ENCODE results near the gene GADD45GIP1.
A peak's percentile ranks its signal among the peaks of the same experiment; 100 is the strongest.
"Not testable (repeated sequence)": the region's sequence is repeated elsewhere in the genome, so short reads cannot be mapped to it uniquely, and the experiment has no call there.

GADD45GIP1 gene

DNA sequence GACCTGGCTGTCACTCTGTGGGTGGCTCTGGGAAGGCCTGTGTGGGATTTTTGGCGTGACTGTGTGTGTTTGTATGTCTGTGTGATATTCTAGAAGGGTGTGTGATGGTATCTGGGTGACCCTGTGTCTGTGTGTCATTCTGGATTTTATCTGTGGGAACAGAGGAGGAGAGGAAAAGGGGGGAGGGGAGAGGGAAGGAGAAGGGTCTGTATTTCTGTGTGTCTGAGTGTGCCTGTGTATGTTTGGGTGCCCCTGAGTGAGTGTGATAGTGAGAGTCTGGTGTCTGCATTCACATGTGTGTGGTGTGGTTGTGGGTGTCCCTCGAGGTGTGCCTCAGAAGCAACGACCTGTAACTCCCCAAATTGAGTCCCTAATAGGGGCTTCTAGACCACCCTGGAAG, 30.2 kb upstream of the GADD45GIP1 start:
- DNase-seq, result no peak

DNA sequence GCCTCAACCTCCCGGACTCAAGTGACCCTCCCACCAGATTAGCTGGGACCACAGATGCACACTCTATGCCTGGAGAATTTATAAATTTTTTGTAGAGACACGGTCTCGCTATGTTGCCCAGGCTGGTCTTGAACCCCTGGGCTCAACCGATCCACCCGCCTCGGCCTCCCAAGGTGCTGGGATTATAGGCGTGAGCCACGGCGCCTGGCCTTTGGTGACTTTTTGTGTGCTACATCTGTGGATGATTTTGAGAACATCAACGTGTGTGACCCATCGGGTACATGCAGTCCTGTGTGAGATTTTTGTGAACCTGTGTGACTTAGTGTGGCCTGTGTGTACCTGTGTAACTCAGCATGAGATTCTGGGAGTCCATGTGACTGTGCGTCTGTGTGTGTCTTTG, 29.7 kb upstream of the GADD45GIP1 start:
- no peak for DNase-seq

DNA sequence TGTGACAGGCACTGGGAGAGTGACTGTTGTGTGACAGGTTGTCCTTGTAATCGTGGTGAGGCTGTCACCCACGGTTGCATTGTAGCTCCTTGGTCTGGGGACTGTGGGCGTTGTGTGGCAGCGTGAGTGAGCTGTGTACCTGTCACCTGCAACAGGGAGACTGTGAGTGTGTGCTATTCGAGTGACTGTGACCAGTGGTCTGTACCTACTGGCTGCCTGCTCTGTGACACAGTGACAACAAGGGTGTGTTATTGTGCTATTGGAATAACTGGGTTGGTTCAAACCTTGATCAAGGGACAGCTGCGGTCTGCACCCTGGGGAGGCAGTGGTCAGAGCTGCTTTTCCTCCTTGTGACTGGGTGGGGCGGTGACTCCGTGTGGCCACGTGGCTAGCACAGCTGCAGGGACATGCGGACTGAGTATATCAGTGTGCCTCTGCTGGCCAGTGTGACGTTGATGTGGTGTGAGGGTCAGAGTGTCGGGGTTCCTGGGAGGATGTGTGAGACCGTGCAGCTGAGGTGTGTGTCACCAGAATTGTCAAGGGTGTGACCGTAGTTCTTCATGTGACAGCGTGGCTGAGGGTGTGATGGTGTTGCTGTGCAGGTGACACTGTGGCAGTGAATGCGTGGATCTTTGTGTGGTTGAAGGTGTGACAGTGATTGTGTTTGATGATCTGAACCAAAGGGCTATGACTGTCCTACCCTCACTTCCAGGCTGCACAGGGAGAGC, 28.2 kb upstream of the GADD45GIP1 start:
- DNase-seq, result no peak

- no peak for DNase-seq
Observed at GRCh38 chr19:12984683-12985048, 27.6 kb upstream of the GADD45GIP1 start.

- DNase-seq, result no peak
Observed at GRCh38 chr19:12984143-12984627, 27.2 kb upstream of the GADD45GIP1 start.

GRCh38 chr19:12983542-12984142, 26.6 kb upstream of the GADD45GIP1 start:
- peak; percentile 66 for DNase-seq

- DNase-seq, result no peak
Observed at GRCh38 chr19:12983091-12983490, 26.1 kb upstream of the GADD45GIP1 start.

DNA sequence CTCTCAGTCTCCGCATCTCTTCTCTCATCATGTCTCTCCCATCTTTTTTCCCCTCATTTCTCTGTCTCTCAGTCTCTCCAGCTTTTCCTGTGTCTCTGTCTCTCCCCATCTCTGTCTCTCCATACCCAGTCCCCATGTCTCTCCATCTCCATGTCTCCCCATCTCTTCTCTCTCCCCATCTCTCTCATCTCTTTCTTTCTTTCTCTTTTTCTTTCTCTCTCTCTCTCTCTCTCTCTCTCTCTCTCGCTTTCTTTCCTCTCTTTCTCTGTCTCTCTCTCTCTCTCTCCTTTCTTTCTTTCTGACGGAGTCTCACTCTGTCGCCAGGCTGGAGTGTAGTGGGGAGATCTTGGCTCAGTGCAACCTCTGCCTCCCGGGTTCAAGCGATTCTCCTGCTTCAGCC, 25.6 kb upstream of the GADD45GIP1 start:
- no peak for DNase-seq

GRCh38 chr19:12979974-12980373, 23.0 kb upstream of the GADD45GIP1 start:
- DNase-seq, result no peak

- DNase-seq, result not testable (repeated sequence)
Observed at GRCh38 chr19:12976109-12976508, 19.1 kb upstream of the GADD45GIP1 start.

DNA sequence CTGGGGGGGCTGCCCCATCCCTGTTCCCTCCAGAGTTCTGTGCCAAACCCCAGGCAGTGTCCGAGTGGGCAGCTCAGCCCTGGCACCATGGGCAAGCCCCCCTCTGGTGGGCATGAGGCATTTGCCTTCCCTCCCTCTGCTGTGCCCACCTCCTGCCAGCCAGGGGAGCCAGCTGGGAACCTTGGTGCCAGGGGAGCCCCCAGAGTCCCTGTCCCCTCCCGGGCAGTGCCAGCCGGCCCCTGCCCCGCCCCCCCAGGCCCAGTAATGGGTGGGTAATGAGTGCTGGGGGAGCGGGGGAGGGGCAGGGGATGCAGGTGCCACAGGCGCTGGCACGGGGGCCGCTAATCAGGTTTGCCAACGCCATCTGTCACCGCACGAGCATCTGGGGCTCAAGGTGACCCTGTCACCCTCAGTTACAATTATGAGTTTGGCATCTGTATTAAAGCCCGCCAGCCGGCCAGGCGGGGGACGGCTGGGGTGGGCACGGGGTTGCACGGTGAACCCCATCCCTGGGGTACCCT, 18.3 kb upstream of the GADD45GIP1 start:
- DNase-seq, result peak; percentile 28

DNA sequence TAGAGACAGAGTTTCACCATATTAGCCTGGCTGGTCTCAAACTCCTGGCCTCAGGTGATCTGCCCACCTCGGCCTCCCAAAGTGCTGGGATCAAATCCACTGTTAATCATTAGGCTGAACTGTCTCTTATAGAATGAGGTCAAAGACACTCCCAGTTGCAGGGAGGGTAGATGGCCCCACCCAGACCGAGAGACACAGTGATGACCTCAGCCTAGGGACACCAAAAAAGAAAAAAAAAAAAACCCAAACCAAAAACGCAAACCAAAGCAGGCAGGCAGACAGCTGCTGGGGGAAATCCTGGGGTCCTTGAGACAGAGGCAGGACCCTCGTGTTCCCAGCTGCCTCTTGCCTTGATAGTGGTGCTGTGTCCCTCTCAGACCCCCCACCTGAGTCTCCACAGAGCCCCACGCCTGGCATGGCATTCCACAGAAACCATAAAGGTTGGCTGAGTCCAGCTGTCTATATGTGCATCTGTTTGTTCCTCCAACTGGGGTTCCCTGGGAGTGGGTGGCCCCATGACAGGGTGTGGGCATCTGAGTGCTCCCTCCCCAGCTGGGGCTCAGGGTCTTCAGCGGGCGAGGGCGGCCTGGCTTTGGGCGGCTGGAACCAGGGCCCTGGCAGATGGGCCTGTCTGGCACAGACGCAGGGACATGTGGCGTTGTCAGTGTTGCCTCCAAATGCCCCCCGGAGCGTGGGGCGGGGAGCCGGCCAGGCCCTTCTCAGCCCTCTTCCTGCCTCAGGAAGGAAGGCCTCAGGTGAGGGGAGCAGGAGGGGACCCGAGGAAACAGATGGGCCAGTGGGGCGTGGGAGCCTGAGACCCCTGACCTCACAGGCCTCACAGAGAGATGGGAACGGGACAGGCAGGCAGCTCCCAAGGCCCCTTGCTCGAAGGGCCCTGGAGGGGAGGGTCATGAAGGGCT, 17.5 kb upstream of the GADD45GIP1 start:
- no peak for DNase-seq

DNA sequence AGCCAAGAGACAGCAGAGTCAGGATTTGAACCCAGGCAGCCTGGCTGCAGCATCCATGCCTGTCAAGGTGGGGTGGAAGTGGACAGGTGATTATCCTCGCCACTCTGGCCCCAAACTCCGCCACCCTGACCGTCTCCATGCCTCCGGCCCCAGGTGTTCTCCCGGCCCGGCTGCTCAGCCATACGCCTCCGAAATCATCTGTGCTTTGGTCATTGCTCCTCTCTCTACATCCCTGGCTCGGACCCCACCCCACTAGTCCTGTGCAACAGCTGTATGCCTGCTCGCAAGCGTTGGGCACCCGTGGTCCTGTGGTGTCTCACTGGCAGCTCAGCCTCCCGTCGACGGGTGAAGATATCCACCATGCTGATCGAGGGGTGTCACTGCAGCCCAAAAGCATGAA, 16.2 kb upstream of the GADD45GIP1 start:
- DNase-seq, result no peak

GRCh38 chr19:12970070-12970820, 13.2 kb upstream of the GADD45GIP1 start:
- DNase-seq, result no peak

GRCh38 chr19:12969292-12969988, 12.4 kb upstream of the GADD45GIP1 start, which contains the start of gene DAND5:
Gene DAND5 (plus strand): TSS chr19:12969576. CDS start chr19:12969661, 85 bp downstream.
- no peak for DNase-seq

DNA sequence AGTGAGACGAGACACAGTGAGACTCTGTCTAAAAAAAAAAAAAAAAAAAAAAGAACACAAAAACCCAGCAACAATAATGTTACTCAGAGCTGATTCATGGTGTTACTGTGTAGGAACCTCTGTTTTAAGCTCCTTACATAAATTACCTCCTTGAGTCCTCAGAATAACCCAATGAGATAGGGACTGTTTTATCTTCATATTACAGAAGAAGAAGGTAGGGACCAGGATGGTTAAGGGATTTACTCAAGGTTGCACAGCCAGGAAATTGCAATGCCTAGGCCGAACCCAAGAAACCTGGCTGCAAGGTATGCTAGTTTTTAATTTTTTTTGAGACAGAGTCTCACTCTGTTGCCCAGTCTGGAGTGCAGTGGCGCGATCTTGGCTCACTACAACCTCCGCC, 10.9 kb upstream of the GADD45GIP1 start:
- no peak for DNase-seq

DNA sequence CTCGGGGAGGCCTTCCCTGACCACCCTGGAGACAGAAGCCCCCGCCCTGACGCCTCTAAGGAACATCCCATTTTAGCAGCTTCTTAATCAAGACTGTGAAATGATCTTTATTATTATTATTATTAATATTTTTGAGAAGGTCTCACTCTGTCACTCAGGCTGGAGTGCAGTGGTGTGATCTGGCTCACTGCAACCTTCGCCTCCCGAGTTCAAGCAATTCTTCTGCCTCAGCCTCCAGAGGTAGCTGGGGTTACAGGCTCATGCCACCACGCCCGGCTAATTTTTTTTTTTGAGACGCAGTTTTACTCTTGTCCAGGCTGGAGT, 8.8 kb upstream of the GADD45GIP1 start:
- DNase-seq, result no peak

GRCh38 chr19:12965017-12965811, 8.2 kb upstream of the GADD45GIP1 start:
- DNase-seq, result peak; percentile 73

- no peak for DNase-seq
Observed at GRCh38 chr19:12959481-12959880, 2.5 kb upstream of the GADD45GIP1 start.

DNA sequence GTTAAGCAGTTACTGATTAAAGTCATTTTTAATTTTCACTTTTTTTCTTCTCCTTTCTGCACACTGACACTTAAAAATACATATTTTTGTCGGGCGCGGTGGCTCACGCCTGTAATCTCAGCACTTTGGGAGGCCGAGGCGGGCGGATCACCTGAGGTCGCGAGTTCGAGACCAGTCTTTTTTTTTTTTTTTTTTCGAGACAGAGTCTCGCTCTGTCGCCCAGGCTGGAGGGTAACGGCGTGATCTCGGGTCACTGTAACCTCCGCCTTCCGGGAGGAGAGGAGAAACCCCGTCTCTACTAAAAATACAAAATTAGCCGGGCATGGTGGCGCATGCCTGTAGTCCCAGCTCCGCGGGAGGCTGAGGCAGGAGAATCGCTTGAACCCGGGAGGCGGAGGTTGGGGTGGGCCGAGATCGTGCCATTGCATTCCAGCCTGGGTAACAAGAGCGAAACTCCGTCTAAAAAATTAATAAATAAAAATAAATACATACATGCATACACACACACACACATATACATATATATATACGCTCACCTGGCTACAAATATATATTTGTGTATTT, 448 bp upstream of the GADD45GIP1 start:
- not testable (repeated sequence) for DNase-seq

DNA sequence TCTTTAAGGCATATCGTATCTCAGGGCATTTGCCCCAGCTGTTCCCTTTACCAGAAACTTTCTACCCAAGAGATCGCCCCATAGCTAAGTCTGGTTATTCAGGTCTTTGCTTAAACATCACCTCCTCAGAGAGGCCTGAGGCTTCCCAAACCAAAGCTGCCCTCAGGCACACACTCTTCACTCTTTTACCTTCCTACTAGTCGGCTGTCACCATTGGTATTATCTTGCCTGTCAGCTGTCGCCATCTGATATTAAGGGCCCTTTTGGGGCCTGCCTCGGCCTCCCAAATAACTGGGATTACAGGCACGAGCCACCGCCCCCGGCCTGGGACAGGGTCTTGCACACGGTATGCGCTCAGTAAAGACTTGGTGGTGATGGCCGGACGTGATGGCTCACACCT, 1.0 kb downstream of the GADD45GIP1 start:
- no peak for DNase-seq

Data from NCI-H1105 (cell line).